BJ (cell line): ENCODE measurements around the gene CROT. TPM values are rescaled to one million over a fixed set of nuclear protein-coding genes. Genes with fewer than 3 reads are reported as not detected.
"Not testable (repeated sequence)": the region's sequence is repeated elsewhere in the genome, so short reads cannot be mapped to it uniquely, and the experiment has no call there.

Source experiments
- CTCF ChIA-PET: fragments of 350-600 bp; formaldehyde crosslinking; extraction: SDS; loops from one replicate; lab custom pipeline; 2021; ENCODE audit warnings: antibody characterized with exemption, inconsistent platforms; lab: Yijun Ruan, JAX
- POLR2A ChIA-PET: fragments of 300-600 bp; sonication (Branson Sonifier 250); formaldehyde crosslinking; extraction: SDS; loops from one replicate; lab custom pipeline; 2021; ENCODE audit warnings: antibody characterized with exemption; lab: Charles Lee
- DNase-seq: peaks from one replicate; pipeline ENCODE4 v3.0.0-alpha.2; 2011; ENCODE audit warnings: low read depth
- H3K27me3 ChIP-seq: 2 replicates; pipeline ENCODE4 v1.6.0; 2011; ENCODE audit warnings: low read length; ENCODE audit not compliant: control insufficient read depth, insufficient read depth
- H3K36me3 ChIP-seq: 2 replicates; pipeline ENCODE4 v1.5.1; 2011; ENCODE audit warnings: low read length; ENCODE audit not compliant: control insufficient read depth, insufficient read depth
- H3K4me3 ChIP-seq: 2 replicates; pipeline ENCODE4 v1.5.1; 2011; ENCODE audit warnings: low read depth, mild to moderate bottlenecking, control low read depth, low read length
- polyA plus RNA-seq: library from polyadenylated mRNA; depleted of rRNA; stranded (reverse); fragments of >200 nt; gene quantifications from 2 replicates; pipeline ENCODE4 v1.2.3, GENCODE V29; 2011
- TF ChIP-seq, protein P1 (sequence below): IDR thresholded peaks from 2 replicates; pipeline ENCODE4 v1.5.1; 2011; ENCODE audit warnings: low read depth, mild to moderate bottlenecking, control low read depth, inconsistent platforms, low read length, moderate library complexity; ENCODE audit not compliant: insufficient read depth

CROT gene
- polyA plus RNA-seq, 1 experiment, result 4.6 TPM

DNA sequence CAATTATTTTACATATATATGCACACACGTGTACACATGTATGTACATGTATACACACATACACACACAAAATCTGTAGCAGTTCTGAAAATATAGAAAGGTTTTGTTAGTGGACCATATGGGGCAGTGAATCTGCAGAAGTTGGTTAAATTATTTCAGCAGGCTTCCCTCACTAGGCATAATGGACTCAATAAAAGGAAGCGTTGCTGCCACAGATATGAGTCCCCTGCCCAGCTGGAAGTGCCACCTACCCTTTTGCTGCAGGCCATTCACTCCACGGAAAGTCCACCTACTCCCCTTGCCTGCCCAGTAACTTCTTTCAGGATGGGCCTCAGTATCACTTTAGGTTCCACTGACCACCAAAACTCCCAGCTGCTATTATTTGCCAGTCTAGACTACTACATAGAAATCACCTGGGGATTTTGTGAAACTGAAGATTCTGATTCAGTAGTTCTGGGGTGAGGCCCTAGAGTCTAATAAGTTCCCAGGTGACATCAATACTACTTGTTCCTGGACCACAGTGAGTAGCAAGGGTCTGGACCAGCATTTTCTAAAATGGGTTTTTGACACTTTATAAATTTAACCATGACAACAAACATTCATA, 29.3 kb upstream of the CROT start:
- TF ChIP-seq, protein P1, sequence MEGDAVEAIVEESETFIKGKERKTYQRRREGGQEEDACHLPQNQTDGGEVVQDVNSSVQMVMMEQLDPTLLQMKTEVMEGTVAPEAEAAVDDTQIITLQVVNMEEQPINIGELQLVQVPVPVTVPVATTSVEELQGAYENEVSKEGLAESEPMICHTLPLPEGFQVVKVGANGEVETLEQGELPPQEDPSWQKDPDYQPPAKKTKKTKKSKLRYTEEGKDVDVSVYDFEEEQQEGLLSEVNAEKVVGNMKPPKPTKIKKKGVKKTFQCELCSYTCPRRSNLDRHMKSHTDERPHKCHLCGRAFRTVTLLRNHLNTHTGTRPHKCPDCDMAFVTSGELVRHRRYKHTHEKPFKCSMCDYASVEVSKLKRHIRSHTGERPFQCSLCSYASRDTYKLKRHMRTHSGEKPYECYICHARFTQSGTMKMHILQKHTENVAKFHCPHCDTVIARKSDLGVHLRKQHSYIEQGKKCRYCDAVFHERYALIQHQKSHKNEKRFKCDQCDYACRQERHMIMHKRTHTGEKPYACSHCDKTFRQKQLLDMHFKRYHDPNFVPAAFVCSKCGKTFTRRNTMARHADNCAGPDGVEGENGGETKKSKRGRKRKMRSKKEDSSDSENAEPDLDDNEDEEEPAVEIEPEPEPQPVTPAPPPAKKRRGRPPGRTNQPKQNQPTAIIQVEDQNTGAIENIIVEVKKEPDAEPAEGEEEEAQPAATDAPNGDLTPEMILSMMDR, result no peak
- Histone ChIP-seq H3K36me3 (no peaks in the 10 kb centered on the region), H3K27me3 (no peaks in the 10 kb centered on the region), H3K4me3 (no peak overlapping the region)
- no peak for DNase-seq
- CTCF ChIA-PET, result interaction anchor here (1.6 to 19.5 kb wide), 3 partner anchors 94 to 192 kb away, joined by 3 to 356 read pairs (median 10); no protein-coding TSS in a partner anchor
- POLR2A ChIA-PET, result no interaction called here

GRCh38 chr7:87316846-87317552, 28.5 kb upstream of the CROT start:
- CTCF ChIA-PET, result interaction anchor here (0.7 to 19.5 kb wide), 5 partner anchors 11 to 412 kb away, joined by 3 to 356 read pairs (median 4); no protein-coding TSS in a partner anchor
- no peaks in the 10 kb centered on the region for H3K27me3 ChIP-seq

DNA sequence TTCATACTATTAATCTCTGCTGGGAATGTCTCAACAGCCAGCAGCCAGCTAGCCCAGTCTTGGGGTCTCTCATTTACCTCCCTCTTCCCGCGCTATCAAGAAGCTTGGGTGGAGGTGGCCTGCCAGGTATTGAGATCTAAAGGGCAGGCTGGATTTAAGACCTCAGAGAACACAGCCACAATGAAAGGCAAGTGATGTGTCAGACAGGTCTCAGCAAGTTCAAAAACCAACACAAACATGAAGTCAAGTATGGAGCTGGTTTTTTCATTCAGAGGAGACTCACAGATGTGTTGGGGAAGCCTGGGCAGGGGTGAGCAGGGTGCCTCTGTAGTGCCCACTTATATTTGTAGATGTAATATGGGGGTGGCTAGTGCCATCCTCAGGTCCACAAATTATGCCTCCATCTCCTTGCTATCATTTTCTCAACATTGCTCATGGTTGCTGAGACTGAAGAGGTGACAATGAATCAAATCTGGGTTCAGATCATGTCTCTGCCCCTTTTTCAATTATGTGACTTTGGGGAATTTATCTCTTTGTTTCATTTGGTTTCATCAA, 27.7 kb upstream of the CROT start:
- POLR2A ChIA-PET, result no interaction called here
- no peak for DNase-seq
- CTCF ChIA-PET, result interaction anchor here (1.0 to 19.5 kb wide), 3 partner anchors 10 to 99 kb away, joined by 4 to 356 read pairs (median 10); no protein-coding TSS in a partner anchor
- TF ChIP-seq, protein P1, result no peak
- no peak overlapping the region for H3K4me3 ChIP-seq
- no peaks in the 10 kb centered on the region for H3K27me3 ChIP-seq
- no peaks in the 10 kb centered on the region for H3K36me3 ChIP-seq

More at GRCh38 chr7:87316846-87317552, 28.5 kb upstream of the CROT start:
- TF ChIP-seq, protein P1, result no peak
- DNase-seq, result peak; percentile 88
- Histone ChIP-seq H3K4me3 (no peak overlapping the region), H3K36me3 (no peaks in the 10 kb centered on the region)
- POLR2A ChIA-PET, result no interaction called here

DNA sequence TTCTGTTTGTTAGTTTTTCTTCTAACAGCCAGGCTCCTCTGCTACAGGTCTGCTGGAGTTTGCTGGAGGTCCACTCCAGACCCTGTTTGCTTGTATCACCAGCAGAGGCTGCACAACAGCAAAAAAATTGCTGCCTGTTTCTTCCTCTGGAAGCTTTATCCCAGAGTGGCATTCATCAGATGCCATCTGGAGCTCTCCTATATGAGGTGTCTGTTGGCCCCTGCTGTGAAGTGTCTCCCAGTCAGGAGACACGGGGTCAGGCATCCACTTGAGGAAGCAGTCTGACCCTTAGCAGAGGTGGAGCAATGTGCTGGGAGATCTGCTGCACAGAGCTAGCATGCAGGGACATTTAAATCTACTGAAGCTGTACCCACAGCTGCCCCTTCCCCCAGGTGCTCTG, 26.7 kb upstream of the CROT start:
- Histone ChIP-seq H3K4me3 (no peak overlapping the region), H3K36me3 (no peaks in the 10 kb centered on the region; the same call in 1 of the 2 replicates), H3K27me3 (no peaks in the 10 kb centered on the region)
- DNase-seq, result no peak
- TF ChIP-seq, protein P1, result no peak
- ChIA-PET CTCF (interaction anchor here (19.5 kb wide), 1 partner anchor 98 kb away, joined by 356 read pairs; no protein-coding TSS in a partner anchor), POLR2A (no interaction called here)

GRCh38 chr7:87319154-87319581, 26.3 kb upstream of the CROT start:
- DNase-seq, POLR2A ChIA-PET, H3K27me3 ChIP-seq, H3K36me3 ChIP-seq, H3K4me3 ChIP-seq: not testable (repeated sequence)
- CTCF ChIA-PET, result interaction anchor here (1.5 to 19.5 kb wide), 2 partner anchors 9 to 98 kb away, joined by 4 to 356 read pairs; no protein-coding TSS in a partner anchor
